ENCODE data around the gene HDHD5.

The HDHD5 gene

GRCh38 chr22:17106785-17107546 is 52.1 kb downstream of the HDHD5 start:
- TF ChIP-seq, protein P1, sequence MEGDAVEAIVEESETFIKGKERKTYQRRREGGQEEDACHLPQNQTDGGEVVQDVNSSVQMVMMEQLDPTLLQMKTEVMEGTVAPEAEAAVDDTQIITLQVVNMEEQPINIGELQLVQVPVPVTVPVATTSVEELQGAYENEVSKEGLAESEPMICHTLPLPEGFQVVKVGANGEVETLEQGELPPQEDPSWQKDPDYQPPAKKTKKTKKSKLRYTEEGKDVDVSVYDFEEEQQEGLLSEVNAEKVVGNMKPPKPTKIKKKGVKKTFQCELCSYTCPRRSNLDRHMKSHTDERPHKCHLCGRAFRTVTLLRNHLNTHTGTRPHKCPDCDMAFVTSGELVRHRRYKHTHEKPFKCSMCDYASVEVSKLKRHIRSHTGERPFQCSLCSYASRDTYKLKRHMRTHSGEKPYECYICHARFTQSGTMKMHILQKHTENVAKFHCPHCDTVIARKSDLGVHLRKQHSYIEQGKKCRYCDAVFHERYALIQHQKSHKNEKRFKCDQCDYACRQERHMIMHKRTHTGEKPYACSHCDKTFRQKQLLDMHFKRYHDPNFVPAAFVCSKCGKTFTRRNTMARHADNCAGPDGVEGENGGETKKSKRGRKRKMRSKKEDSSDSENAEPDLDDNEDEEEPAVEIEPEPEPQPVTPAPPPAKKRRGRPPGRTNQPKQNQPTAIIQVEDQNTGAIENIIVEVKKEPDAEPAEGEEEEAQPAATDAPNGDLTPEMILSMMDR (IDR thresholded peaks at IDR 0.05; ENCODE audit: low read length, missing control alignments) = no peak
- H3K4me3 ChIP-seq (replicated peaks; ENCODE audit: low read depth, low read length) = no peak overlapping the region

DNA sequence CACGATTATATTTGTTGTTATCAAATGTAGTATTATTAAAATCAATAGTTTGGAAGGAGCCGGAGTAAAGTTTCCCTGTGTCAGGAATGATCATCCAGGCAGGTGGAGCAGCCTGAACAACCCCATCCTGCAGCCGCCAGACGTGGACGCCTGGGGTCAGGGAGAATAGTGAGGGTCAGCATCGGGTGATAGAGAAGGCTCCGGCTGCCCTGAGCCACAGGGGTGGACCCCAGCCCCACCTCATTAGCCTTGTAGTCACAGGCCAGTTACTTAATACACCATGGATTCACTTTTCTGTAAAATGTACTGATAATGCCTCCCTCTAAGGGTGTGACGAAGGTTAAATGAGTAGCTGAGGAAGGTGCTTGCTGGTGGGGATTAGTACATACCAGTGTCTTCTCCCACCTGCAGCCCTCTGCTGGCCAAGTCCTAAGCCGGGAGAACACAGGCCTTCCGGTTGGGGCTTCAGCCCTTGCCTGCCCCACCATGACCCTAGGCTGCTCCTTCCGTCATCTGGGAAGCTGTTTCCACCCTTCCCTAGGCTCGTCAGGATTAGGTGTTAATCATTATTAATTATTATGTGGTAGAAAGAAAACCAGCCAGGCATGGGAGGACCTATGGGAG is 52.8 kb downstream of the HDHD5 start:
- H3K4me3 ChIP-seq (replicated peaks; ENCODE audit: low read depth, low read length) = no peak overlapping the region
- TF ChIP-seq, protein P1 (IDR thresholded peaks at IDR 0.05; ENCODE audit: low read length, missing control alignments) = no peak
- DNase-seq (ENCODE audit: low read depth) = no peak

More at GRCh38 chr22:17106785-17107546, 52.1 kb downstream of the HDHD5 start:
- DNase-seq (ENCODE audit: low read depth) = no peak

DNA sequence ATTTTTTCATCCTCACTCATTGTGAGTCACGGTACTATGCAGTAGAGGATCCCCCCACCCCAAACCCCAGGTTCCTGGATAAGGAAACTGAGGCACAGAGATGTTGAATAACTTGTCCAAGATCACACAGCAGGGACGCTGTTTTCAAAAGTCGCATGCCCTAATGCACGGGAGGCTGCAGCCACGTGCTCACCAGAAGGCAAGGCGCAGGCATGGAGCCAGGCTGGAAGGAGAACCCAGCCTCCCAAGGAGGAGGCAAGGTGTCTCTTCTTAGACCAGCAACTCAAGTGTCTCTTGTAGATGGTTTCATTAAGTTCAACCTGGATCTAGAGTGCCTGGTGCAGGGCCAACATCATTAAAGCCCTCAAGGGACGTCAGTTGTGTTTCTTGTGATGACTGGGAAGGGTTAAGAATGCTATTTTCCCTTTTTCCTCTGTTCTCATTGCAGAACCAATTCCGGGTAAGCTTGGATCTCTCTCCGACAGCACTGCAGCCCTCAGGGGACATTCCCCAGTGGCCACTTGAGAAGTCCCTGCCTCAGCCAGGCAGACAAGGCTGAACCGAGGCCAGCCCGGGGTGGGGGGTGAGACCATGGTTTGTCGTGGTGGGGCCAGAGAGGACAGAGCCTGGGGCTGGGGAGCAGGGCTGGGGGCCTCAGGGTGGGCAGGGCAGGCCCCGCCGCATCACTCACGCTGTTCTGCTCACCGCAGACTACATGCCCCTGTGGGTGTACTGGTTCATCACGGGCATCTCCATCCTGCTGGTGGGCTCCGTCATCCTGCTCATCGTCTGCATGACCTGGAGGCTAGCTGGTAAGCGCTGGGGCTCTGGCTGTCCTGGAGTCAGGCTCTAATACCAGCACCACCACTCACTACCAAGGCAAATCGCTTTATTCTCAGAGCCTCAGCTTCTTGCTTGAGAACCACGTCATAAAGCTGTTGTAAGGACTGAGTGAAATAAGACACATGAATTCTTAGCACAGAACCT is 53.6 kb downstream of the HDHD5 start:
- H3K4me3 ChIP-seq (replicated peaks; ENCODE audit: low read depth, low read length) = no peak overlapping the region
- no peak for DNase-seq (ENCODE audit: low read depth)
- TF ChIP-seq, protein P1 (IDR thresholded peaks at IDR 0.05; ENCODE audit: low read length, missing control alignments) = no peak

DNA sequence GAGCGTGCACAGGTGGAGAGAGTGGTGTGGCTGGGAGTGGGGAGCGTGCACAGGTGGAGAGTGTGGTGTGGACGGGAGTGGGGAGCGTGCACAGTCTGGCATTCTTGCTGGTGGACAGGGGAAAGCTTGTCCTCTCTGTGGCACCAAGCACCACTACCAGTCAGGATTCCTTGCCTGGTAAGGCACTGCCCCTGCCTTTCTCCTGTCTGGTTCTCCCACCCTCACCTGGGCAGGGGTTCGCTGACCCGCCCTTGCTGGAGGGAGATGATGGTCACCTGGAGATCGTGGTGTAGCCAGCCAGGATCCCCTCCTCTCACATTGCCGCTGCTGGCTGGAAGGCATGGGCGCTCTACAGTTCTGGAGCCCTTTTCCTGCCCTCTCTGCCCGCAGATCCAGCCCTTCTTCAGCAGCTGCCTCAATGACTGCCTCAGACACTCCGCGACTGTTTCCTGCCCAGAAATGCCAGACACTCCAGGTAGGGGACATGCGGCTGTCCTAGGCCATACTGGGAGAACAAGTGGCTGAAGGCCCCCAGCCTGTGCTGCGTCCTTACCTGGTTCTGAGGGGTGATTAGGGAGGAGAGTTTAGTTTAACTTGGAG is 54.6 kb downstream of the HDHD5 start:
- no peak overlapping the region for H3K4me3 ChIP-seq (replicated peaks; ENCODE audit: low read depth, low read length)
- no peak for DNase-seq (ENCODE audit: low read depth)
- TF ChIP-seq, protein P1 (IDR thresholded peaks at IDR 0.05; ENCODE audit: low read length, missing control alignments) = no peak

DNA sequence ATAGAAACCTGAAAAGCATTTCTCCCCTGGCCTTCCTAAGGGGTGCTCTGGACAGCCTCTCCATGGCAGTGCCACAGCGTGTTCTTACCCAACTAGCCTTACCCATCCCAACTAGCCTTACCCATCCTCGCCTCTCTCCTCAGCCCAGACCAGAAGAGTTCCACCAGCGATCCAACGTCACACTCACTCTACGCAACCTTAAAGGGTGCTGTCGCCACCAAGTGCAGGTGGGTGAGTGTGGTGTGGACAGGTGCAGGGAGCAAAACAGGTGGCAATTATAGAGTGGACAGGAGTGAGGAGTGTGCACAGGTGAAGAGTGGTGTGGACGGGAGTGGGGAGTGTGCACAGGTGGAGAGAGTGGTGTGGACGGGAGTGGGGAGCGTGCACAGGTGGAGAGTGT is 55.7 kb downstream of the HDHD5 start:
- TF ChIP-seq, protein P1 (IDR thresholded peaks at IDR 0.05; ENCODE audit: low read length, missing control alignments) = no peak
- DNase-seq (ENCODE audit: low read depth) = no peak

GRCh38 chr22:17102297-17102667 is 56.8 kb downstream of the HDHD5 start:
- H3K4me3 ChIP-seq (replicated peaks; ENCODE audit: low read depth, low read length) = no peak overlapping the region
- TF ChIP-seq, protein P1 (IDR thresholded peaks at IDR 0.05; ENCODE audit: low read length, missing control alignments) = no peak
- DNase-seq (ENCODE audit: low read depth) = peak; percentile 36

More for the DNA sequence above, 55.7 kb downstream of the HDHD5 start:
- no peak overlapping the region for H3K4me3 ChIP-seq (replicated peaks; ENCODE audit: low read depth, low read length)
